ENCODE measurements around the gene TIGD3.

DNA sequence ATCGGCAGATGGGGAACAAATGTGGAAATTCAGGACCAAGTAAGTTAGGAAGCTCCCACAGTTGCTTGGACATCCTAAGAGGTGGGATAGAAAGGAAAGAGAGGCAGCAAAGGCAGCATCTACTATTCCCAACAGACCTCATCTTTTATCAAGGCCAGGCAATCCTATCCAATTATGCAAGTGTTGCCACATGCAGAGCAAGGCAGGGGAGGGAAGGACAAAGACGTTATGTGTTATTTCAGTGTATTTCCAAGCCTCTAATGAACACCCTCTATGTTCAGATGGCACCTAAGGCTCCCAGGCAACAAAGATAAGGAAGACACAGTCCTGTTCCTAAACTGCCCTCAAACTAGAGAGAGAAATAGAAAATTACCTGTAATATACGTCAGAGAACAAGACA, 9.2 kb downstream of the TIGD3 start:
- TF ChIP-seq, protein P1, sequence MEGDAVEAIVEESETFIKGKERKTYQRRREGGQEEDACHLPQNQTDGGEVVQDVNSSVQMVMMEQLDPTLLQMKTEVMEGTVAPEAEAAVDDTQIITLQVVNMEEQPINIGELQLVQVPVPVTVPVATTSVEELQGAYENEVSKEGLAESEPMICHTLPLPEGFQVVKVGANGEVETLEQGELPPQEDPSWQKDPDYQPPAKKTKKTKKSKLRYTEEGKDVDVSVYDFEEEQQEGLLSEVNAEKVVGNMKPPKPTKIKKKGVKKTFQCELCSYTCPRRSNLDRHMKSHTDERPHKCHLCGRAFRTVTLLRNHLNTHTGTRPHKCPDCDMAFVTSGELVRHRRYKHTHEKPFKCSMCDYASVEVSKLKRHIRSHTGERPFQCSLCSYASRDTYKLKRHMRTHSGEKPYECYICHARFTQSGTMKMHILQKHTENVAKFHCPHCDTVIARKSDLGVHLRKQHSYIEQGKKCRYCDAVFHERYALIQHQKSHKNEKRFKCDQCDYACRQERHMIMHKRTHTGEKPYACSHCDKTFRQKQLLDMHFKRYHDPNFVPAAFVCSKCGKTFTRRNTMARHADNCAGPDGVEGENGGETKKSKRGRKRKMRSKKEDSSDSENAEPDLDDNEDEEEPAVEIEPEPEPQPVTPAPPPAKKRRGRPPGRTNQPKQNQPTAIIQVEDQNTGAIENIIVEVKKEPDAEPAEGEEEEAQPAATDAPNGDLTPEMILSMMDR (conservative IDR thresholded peaks at IDR 0.05; ENCODE audit: low read depth in 2 of 2): no peak
- TF ChIP-seq JUNB (IDR thresholded peaks at IDR 0.05; ENCODE audit: unreplicated experiment) (no peak), EZH2phosphoT487 (IDR thresholded peaks at IDR 0.05; ENCODE audit: unreplicated experiment) (no peak), POLR2AphosphoS5 (IDR thresholded peaks at IDR 0.05; ENCODE audit: low read depth) (no peak), CREB1 (CRISPR knock-in tag; IDR thresholded peaks at IDR 0.05; ENCODE audit: low read depth) (no peak), EZH2 (IDR thresholded peaks at IDR 0.05; ENCODE audit: low read depth, unreplicated experiment) (no peak), STAT1 (IDR thresholded peaks at IDR 0.05; ENCODE audit: unreplicated experiment) (no peak), ZNF331 (CRISPR knock-in tag; IDR thresholded peaks at IDR 0.05; ENCODE audit: low read depth) (no peak), ZNF114 (CRISPR knock-in tag; IDR thresholded peaks at IDR 0.05) (no peak)
- TF ChIP-seq, protein P2, sequence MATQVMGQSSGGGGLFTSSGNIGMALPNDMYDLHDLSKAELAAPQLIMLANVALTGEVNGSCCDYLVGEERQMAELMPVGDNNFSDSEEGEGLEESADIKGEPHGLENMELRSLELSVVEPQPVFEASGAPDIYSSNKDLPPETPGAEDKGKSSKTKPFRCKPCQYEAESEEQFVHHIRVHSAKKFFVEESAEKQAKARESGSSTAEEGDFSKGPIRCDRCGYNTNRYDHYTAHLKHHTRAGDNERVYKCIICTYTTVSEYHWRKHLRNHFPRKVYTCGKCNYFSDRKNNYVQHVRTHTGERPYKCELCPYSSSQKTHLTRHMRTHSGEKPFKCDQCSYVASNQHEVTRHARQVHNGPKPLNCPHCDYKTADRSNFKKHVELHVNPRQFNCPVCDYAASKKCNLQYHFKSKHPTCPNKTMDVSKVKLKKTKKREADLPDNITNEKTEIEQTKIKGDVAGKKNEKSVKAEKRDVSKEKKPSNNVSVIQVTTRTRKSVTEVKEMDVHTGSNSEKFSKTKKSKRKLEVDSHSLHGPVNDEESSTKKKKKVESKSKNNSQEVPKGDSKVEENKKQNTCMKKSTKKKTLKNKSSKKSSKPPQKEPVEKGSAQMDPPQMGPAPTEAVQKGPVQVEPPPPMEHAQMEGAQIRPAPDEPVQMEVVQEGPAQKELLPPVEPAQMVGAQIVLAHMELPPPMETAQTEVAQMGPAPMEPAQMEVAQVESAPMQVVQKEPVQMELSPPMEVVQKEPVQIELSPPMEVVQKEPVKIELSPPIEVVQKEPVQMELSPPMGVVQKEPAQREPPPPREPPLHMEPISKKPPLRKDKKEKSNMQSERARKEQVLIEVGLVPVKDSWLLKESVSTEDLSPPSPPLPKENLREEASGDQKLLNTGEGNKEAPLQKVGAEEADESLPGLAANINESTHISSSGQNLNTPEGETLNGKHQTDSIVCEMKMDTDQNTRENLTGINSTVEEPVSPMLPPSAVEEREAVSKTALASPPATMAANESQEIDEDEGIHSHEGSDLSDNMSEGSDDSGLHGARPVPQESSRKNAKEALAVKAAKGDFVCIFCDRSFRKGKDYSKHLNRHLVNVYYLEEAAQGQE (IDR thresholded peaks at IDR 0.05; ENCODE audit: unreplicated experiment): no peak
- TF ChIP-seq, protein P3, sequence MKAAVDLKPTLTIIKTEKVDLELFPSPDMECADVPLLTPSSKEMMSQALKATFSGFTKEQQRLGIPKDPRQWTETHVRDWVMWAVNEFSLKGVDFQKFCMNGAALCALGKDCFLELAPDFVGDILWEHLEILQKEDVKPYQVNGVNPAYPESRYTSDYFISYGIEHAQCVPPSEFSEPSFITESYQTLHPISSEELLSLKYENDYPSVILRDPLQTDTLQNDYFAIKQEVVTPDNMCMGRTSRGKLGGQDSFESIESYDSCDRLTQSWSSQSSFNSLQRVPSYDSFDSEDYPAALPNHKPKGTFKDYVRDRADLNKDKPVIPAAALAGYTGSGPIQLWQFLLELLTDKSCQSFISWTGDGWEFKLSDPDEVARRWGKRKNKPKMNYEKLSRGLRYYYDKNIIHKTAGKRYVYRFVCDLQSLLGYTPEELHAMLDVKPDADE (IDR thresholded peaks at IDR 0.05): no peak
- TF ChIP-seq, protein P4, sequence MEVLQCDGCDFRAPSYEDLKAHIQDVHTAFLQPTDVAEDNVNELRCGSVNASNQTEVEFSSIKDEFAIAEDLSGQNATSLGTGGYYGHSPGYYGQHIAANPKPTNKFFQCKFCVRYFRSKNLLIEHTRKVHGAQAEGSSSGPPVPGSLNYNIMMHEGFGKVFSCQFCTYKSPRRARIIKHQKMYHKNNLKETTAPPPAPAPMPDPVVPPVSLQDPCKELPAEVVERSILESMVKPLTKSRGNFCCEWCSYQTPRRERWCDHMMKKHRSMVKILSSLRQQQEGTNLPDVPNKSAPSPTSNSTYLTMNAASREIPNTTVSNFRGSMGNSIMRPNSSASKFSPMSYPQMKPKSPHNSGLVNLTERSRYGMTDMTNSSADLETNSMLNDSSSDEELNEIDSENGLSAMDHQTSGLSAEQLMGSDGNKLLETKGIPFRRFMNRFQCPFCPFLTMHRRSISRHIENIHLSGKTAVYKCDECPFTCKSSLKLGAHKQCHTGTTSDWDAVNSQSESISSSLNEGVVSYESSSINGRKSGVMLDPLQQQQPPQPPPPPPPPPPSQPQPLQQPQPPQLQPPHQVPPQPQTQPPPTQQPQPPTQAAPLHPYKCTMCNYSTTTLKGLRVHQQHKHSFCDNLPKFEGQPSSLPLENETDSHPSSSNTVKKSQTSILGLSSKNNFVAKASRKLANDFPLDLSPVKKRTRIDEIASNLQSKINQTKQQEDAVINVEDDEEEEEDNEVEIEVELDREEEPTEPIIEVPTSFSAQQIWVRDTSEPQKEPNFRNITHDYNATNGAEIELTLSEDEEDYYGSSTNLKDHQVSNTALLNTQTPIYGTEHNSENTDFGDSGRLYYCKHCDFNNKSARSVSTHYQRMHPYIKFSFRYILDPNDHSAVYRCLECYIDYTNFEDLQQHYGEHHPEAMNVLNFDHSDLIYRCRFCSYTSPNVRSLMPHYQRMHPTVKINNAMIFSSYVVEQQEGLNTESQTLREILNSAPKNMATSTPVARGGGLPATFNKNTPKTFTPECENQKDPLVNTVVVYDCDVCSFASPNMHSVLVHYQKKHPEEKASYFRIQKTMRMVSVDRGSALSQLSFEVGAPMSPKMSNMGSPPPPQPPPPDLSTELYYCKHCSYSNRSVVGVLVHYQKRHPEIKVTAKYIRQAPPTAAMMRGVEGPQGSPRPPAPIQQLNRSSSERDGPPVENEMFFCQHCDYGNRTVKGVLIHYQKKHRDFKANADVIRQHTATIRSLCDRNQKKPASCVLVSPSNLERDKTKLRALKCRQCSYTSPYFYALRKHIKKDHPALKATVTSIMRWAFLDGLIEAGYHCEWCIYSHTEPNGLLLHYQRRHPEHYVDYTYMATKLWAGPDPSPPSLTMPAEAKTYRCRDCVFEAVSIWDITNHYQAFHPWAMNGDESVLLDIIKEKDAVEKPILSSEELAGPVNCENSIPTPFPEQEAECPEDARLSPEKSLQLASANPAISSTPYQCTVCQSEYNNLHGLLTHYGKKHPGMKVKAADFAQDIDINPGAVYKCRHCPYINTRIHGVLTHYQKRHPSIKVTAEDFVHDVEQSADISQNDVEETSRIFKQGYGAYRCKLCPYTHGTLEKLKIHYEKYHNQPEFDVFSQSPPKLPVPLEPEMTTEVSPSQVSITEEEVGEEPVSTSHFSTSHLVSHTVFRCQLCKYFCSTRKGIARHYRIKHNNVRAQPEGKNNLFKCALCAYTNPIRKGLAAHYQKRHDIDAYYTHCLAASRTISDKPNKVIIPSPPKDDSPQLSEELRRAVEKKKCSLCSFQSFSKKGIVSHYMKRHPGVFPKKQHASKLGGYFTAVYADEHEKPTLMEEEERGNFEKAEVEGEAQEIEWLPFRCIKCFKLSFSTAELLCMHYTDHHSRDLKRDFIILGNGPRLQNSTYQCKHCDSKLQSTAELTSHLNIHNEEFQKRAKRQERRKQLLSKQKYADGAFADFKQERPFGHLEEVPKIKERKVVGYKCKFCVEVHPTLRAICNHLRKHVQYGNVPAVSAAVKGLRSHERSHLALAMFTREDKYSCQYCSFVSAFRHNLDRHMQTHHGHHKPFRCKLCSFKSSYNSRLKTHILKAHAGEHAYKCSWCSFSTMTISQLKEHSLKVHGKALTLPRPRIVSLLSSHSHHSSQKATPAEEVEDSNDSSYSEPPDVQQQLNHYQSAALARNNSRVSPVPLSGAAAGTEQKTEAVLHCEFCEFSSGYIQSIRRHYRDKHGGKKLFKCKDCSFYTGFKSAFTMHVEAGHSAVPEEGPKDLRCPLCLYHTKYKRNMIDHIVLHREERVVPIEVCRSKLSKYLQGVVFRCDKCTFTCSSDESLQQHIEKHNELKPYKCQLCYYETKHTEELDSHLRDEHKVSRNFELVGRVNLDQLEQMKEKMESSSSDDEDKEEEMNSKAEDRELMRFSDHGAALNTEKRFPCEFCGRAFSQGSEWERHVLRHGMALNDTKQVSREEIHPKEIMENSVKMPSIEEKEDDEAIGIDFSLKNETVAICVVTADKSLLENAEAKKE (CRISPR knock-in tag; IDR thresholded peaks at IDR 0.05): no peak

All from GM23338 (cell line).